Gastrocnemius medialis (tissue), 4 donors: Measurements from ENCODE around the gene MYH7B. TPM values are rescaled to one million over a fixed set of nuclear protein-coding genes. Genes with fewer than 3 reads are reported as not detected.

ENCODE experiments used
- ATAC-seq, 2 donors: fragments of 150-250 bp; one replicate each; pipeline ENCODE4 v1.9.1; 2016
- DNase-seq, 2 donors: peaks; one replicate each; pipeline ENCODE4 v3.0.0-alpha.2; 2019
- H3K27ac ChIP-seq, 4 donors: fragments of 200-600 bp; sonication (generic); 1 replicate in 1 of 4; 2 replicates in 3 of 4; pipeline ENCODE4 v1.5.1; 2016 to 2018; ENCODE audit warnings: mild to moderate bottlenecking in 2 of 4, moderate library complexity in 1 of 4
- H3K27me3 ChIP-seq, 3 donors: fragments of 200-600 bp; sonication (generic) in 2 of 3; 1 replicate in 1 of 3; 2 replicates in 2 of 3; pipeline versions ENCODE4 v1.5.1 to v1.6.0; 2016 to 2019; ENCODE audit warnings: mild to moderate bottlenecking in 1 of 3, moderate library complexity in 1 of 3
- H3K36me3 ChIP-seq, 2 donors: fragments of 200-600 bp; sonication (generic) in 1 of 2; one replicate each; pipeline ENCODE4 v1.5.1; 2017 to 2018
- H3K4me1 ChIP-seq, 2 donors: fragments of 200-600 bp; sonication (generic) in 1 of 2; one replicate each; pipeline ENCODE4 v1.5.1; 2016 to 2017; ENCODE audit warnings: mild to moderate bottlenecking in 2 of 2
- H3K4me3 ChIP-seq, 4 donors: fragments of 200-600 bp; sonication (generic) in 3 of 4; 1 replicate in 1 of 4; 2 replicates in 3 of 4; pipeline ENCODE4 v1.5.1; 2016 to 2019; ENCODE audit warnings: mild to moderate bottlenecking in 2 of 4
- H3K9me3 ChIP-seq, 3 donors: fragments of 200-600 bp; sonication (generic) in 2 of 3; 1 replicate in 1 of 3; 2 replicates in 2 of 3; pipeline ENCODE4 v1.5.1; 2016 to 2019
- POLR2A ChIP-seq, 2 donors: fragments of 450-650 bp; IDR thresholded peaks; one replicate each; pipeline ENCODE4 v1.6.1; 2017; ENCODE audit warnings: antibody characterized with exemption in 2 of 2, mild to moderate bottlenecking in 2 of 2, moderate library complexity in 2 of 2
- in situ Hi-C, 4 donors: fragments of 200-750 bp; cut with MboI; loops; one replicate each; pipeline versions ENCODE4 v1.15.0 to v1.8.0; 2017; ENCODE audit warnings: low sequenced_read_pairs in 4 of 4
- intact Hi-C: fragments of 100-400 bp; cut with DNase I; formaldehyde crosslinking; loops from one replicate; pipeline ENCODE4 v1.15.1; 2023; ENCODE audit warnings: low total_unique reads
- total RNA-seq, 4 donors: library from RNA; depleted of rRNA; stranded (reverse); fragments of >200 nt; gene quantifications; one replicate each; pipeline versions ENCODE4 v1.1.0 to v1.2.3, GENCODE V29; 2016
- TF ChIP-seq, protein P1 (sequence below), 5 experiments: fragments of 450-650 bp in 3 of 5; fragments of 200-600 bp in 2 of 5; sonication (generic) in 2 of 5; IDR thresholded peaks in 4 of 5; conservative IDR thresholded peaks in 1 of 5; 1 replicate in 4 of 5; 2 replicates in 1 of 5; pipeline ENCODE4 v1.5.1; 2016 to 2019; ENCODE audit warnings: antibody characterized with exemption in 5 of 5, mild to moderate bottlenecking in 3 of 5, moderate library complexity in 3 of 5

The MYH7B gene
- total RNA-seq, 4 donors from 2014 or later = 1.6 to 8.5 (median 3.3) TPM

DNA sequence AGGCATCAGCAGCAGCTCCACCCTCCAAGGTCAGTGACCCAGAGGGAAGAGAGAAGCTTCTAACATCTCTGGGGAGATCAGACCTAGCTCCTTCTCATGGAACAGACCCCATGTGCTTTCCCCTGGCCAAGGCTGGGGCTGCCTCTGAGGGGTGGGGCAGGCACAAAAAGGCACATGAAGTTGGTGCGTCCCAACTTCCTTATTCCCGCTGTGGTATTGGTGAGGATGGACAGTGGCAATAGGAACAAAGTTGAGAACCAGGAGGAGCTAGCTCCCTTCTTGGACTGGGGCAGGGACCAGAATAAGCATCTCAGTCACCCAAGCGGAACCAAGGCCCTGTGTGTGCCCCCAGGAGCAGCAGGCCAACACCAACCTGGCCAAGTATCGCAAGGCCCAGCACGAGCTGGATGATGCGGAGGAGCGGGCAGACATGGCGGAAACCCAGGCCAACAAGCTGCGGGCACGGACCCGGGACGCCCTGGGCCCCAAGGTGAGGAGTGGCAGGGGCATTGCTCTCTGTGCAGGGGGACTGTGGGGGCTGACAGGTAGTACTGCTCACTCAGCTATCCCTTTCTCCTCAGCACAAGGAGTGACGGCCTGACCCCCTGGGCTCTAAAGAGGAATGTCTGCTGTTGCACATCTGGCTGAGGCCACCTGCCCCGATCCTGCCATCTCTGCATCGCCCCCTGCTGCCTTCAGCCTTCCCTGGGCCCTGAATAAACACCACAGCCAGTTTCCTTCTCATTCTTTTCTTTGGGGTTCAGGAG, 46.1 kb downstream of the MYH7B start:
- intact Hi-C loops (no loop called here), in situ Hi-C loops (no loop called here)
- peak in 1 of 2 donors; percentile 12 for DNase-seq
- H3K27me3 ChIP-seq = no peaks in the 10 kb centered on the region
- H3K27ac ChIP-seq = peak overlapping the region; percentile 34 to 91 (median 68)
- ATAC-seq = no peak
- TF ChIP-seq, protein P1, sequence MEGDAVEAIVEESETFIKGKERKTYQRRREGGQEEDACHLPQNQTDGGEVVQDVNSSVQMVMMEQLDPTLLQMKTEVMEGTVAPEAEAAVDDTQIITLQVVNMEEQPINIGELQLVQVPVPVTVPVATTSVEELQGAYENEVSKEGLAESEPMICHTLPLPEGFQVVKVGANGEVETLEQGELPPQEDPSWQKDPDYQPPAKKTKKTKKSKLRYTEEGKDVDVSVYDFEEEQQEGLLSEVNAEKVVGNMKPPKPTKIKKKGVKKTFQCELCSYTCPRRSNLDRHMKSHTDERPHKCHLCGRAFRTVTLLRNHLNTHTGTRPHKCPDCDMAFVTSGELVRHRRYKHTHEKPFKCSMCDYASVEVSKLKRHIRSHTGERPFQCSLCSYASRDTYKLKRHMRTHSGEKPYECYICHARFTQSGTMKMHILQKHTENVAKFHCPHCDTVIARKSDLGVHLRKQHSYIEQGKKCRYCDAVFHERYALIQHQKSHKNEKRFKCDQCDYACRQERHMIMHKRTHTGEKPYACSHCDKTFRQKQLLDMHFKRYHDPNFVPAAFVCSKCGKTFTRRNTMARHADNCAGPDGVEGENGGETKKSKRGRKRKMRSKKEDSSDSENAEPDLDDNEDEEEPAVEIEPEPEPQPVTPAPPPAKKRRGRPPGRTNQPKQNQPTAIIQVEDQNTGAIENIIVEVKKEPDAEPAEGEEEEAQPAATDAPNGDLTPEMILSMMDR (IDR thresholded peaks at IDR 0.05 in 4 of 5, conservative IDR thresholded peaks at IDR 0.05 in 1 of 5) = no peak
- no peak for TF ChIP-seq POLR2A (IDR thresholded peaks at IDR 0.05)
- no peak overlapping the region for H3K4me3 ChIP-seq
- H3K36me3 ChIP-seq = peaks cover 0 to 67% of the 10 kb centered on the region in 2 donors
- H3K9me3 ChIP-seq = no peaks in the 10 kb centered on the region
- peaks cover 13 to 15% of the 10 kb centered on the region in 2 donors for H3K4me1 ChIP-seq

DNA sequence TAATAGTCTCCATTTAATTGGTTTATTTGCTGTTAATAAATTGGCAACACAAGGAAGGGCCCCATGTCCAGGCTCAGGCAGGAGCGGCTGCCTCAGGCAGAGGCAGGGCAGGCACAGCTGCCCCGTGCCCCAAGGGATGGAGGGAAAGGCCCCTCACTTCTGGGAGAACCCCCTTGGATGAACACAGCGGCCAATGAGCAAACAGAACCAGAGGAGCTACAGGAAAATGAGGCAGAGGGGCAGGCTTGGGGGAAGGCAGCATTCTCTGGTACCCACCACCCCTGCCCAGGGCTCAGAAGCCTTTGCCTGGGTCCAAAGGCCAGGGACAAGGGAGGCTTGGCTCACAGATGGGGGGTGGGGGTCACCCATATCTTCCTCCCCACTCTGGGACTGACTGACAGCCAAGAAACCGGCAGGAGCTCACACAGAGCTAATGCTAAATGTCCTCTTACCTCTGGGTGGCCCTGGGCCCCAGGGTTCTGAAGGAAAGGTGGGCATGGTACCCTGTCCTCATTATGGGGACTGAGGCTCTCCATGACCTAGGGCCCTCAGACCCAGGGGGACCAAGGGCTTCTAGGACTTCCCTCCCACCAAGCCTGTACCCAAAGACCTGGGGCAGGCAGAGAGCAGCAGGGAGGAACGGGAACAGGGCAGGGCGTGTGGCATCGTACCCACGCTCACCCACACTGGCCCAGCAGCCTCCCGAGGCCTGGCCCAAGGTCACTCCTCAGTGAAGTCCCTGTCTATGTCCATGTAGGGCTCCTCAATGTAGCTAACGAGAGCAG, 47.0 kb downstream of the MYH7B start:
- DNase-seq = peak in 1 of 2 donors; percentile 10
- in situ Hi-C loops (no loop called here), intact Hi-C loops (no loop called here)
- Histone ChIP-seq H3K4me1 (peaks cover 13% of the 10 kb centered on the region in 2 donors), H3K4me3 (no peak overlapping the region), H3K27me3 (no peaks in the 10 kb centered on the region), H3K27ac (peak overlapping the region; percentile 34 to 91 (median 68)), H3K36me3 (peaks cover 0 to 69% of the 10 kb centered on the region in 2 donors), H3K9me3 (no peaks in the 10 kb centered on the region)
- TF ChIP-seq, protein P1 (IDR thresholded peaks at IDR 0.05 in 4 of 5, conservative IDR thresholded peaks at IDR 0.05 in 1 of 5) = no peak
- no peak for TF ChIP-seq POLR2A (IDR thresholded peaks at IDR 0.05)
- no peak for ATAC-seq

DNA sequence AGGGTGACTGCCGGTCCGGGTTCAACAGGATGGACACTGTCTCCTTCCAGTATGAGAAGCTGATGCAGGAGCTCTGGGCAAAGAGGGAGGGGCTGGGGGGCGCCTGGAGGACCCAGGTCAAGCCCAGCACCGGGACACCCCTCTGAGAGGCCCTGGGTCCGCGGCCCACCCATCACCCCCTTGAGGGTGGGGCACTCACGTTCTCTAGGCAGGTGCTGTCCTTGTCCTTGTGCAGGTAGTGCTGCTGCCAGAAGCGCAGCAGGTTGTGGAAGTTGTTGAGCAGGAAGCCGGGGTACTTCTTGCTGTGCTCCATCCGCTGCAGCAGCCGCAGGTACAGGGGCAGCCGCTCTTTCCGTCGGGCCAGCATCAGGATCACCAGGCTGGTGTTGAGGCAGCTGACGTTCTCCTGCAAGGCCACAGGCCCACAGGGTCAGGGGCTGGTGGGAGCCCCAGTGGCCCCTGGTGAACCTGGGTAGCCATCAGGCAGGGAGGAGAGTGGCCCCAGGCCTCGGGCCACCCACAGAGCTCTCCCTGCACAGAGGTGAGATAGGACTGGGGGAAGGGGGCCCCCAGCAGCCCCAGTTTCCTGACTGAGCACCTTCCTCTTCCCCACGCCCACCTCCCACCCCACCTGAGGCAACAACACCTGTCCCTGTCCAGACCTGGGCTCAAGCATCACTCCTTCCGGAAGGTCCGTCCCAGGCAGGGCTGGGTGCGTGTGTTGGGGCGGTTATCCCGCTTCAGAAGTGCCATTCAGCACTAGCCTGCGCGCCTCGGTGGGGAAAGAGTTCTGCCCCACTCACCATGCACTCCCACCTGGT, 47.8 kb downstream of the MYH7B start:
- ATAC-seq = no peak

More for the DNA sequence above, 47.8 kb downstream of the MYH7B start:
- Histone ChIP-seq H3K9me3 (no peaks in the 10 kb centered on the region), H3K4me1 (peaks cover 9 to 12% of the 10 kb centered on the region in 2 donors), H3K27me3 (no peaks in the 10 kb centered on the region), H3K36me3 (peaks cover 0 to 73% of the 10 kb centered on the region in 2 donors), H3K27ac (peak overlapping the region; percentile 34 to 91 (median 68)), H3K4me3 (no peak overlapping the region)
- in situ Hi-C loops = no loop called here
- TF ChIP-seq, protein P1 (IDR thresholded peaks at IDR 0.05 in 4 of 5, conservative IDR thresholded peaks at IDR 0.05 in 1 of 5) = no peak
- TF ChIP-seq POLR2A (IDR thresholded peaks at IDR 0.05) = no peak
- peak in 1 of 2 donors; percentile 12 for DNase-seq
- intact Hi-C loops = no loop called here
